ENCODE measurements around the gene PKD2. TPM values are rescaled to one million over a fixed set of nuclear protein-coding genes. Genes with fewer than 3 reads are reported as not detected.

PKD2 gene
- total RNA-seq, 1 experiment from 2014 or later = 30.4 TPM

DNA sequence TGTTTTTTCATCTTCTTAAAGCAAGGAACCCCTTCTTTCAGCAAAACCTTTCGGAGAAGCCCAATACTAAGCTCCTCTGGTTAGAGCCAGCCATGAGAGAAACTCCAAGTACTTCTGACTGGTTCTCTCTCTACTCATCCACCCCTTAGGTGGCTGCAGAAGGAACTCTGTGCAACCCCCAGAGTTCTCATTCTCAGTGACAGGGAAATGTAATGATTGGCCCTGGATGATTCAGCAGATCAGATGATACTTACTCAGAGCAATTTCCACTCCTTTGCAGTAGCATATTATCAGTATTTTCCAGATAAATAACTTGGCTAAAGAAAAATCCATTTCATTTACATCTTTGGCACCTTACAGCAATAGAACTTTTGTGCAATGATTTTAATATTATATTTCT lies 28.8 kb upstream of the PKD2 start:
- Mint-ChIP-seq H3K36me3 (ENCODE audit: insufficient read depth, unreplicated experiment) (peaks cover 70% of the 10 kb centered on the region), H3K9me3 (ENCODE audit: low read depth, unreplicated experiment) (no peaks in the 10 kb centered on the region), H3K4me1 (ENCODE audit: low read depth, unreplicated experiment) (peaks cover 3% of the 10 kb centered on the region), H3K4me3 (ENCODE audit: low read depth, unreplicated experiment) (peak overlapping the region; percentile 69), H3K27me3 (ENCODE audit: unreplicated experiment) (no peaks in the 10 kb centered on the region), H3K27ac (ENCODE audit: unreplicated experiment) (peak overlapping the region; percentile 77)
- peak; percentile 15 for DNase-seq
- intact Hi-C loops (cut with micrococcal nuclease; ENCODE audit: unreplicated experiment) = no loop called here
- BruUV-seq (replicated peaks) = no TSS peak
- TF ChIP-seq, protein P1, sequence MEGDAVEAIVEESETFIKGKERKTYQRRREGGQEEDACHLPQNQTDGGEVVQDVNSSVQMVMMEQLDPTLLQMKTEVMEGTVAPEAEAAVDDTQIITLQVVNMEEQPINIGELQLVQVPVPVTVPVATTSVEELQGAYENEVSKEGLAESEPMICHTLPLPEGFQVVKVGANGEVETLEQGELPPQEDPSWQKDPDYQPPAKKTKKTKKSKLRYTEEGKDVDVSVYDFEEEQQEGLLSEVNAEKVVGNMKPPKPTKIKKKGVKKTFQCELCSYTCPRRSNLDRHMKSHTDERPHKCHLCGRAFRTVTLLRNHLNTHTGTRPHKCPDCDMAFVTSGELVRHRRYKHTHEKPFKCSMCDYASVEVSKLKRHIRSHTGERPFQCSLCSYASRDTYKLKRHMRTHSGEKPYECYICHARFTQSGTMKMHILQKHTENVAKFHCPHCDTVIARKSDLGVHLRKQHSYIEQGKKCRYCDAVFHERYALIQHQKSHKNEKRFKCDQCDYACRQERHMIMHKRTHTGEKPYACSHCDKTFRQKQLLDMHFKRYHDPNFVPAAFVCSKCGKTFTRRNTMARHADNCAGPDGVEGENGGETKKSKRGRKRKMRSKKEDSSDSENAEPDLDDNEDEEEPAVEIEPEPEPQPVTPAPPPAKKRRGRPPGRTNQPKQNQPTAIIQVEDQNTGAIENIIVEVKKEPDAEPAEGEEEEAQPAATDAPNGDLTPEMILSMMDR (IDR thresholded peaks at IDR 0.05; ENCODE audit: unreplicated experiment) = no peak
- CTCF ChIA-PET = interaction anchor here (0.7 kb wide), 1 partner anchor 234 kb away, joined by 8 read pairs; no protein-coding TSS in a partner anchor

DNA sequence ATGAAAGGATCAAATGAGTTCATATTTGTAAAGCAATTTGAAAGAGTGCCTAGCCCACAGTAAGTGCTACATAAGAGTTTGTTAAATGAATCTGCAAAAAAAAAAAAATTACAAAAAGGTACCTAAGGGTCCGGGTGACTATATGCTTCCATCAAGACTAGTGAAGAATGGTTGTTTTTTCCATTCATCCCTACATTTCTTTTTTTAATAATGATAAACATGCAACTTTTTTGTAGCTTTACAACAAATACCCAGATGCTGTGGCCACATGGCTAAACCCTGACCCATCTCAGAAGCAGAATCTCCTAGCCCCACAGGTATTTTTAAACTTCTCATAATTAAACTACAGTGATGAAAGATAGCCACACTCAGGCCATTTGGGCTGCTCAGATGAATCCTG lies 27.6 kb upstream of the PKD2 start:
- Mint-ChIP-seq H3K9me3 (ENCODE audit: low read depth, unreplicated experiment) (no peaks in the 10 kb centered on the region), H3K4me1 (ENCODE audit: low read depth, unreplicated experiment) (peaks cover 10% of the 10 kb centered on the region), H3K36me3 (ENCODE audit: insufficient read depth, unreplicated experiment) (peaks cover 72% of the 10 kb centered on the region), H3K27me3 (ENCODE audit: unreplicated experiment) (no peaks in the 10 kb centered on the region), H3K27ac (ENCODE audit: unreplicated experiment) (no peak overlapping the region), H3K4me3 (ENCODE audit: low read depth, unreplicated experiment) (peak overlapping the region; percentile 40)
- TF ChIP-seq, protein P1 (IDR thresholded peaks at IDR 0.05; ENCODE audit: unreplicated experiment) = no peak
- intact Hi-C loops (cut with micrococcal nuclease; ENCODE audit: unreplicated experiment) = no loop called here
- no TSS peak for BruUV-seq (replicated peaks)
- CTCF ChIA-PET = no interaction called here
- DNase-seq = no peak

DNA sequence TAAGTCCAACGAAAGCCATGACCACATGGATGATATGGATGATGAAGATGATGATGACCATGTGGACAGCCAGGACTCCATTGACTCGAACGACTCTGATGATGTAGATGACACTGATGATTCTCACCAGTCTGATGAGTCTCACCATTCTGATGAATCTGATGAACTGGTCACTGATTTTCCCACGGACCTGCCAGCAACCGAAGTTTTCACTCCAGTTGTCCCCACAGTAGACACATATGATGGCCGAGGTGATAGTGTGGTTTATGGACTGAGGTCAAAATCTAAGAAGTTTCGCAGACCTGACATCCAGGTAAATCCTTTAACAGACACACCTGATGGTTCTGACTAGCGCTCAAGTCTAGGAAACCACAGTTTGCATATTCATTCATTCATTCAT lies 25.9 kb upstream of the PKD2 start:
- Mint-ChIP-seq H3K27ac (ENCODE audit: unreplicated experiment) (no peak overlapping the region), H3K4me3 (ENCODE audit: low read depth, unreplicated experiment) (no peak overlapping the region), H3K9me3 (ENCODE audit: low read depth, unreplicated experiment) (no peaks in the 10 kb centered on the region), H3K4me1 (ENCODE audit: low read depth, unreplicated experiment) (peaks cover 23% of the 10 kb centered on the region), H3K36me3 (ENCODE audit: insufficient read depth, unreplicated experiment) (peaks cover 63% of the 10 kb centered on the region), H3K27me3 (ENCODE audit: unreplicated experiment) (no peaks in the 10 kb centered on the region)
- intact Hi-C loops (cut with micrococcal nuclease; ENCODE audit: unreplicated experiment) = no loop called here
- TF ChIP-seq, protein P1 (IDR thresholded peaks at IDR 0.05; ENCODE audit: unreplicated experiment) = no peak
- no peak for DNase-seq
- no TSS peak for BruUV-seq (replicated peaks)
- CTCF ChIA-PET = interaction anchor here (0.5 to 0.8 kb wide), 2 partner anchors 121 to 217 kb away, joined by 3 to 6 read pairs; no protein-coding TSS in a partner anchor

DNA sequence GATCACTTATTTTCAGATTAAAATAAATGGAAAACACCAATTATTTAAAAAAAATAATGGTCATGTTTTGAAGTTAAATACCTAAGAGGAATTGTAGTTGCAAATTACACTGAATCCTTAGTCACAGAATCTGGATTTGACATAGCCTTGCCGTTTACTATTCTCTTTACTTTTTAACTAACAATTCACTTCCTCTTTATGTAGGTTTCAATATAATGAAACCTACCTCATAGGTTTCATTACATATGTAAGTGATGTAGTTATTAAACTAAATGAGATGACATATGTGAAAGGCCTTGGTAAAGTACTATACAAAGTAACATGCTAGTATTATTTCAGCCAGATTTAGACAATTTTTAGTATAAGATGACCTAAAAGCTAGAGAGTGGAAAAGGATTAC lies 25.4 kb upstream of the PKD2 start:
- Mint-ChIP-seq H3K9me3 (ENCODE audit: low read depth, unreplicated experiment) (no peaks in the 10 kb centered on the region), H3K4me3 (ENCODE audit: low read depth, unreplicated experiment) (no peak overlapping the region), H3K4me1 (ENCODE audit: low read depth, unreplicated experiment) (peaks cover 23% of the 10 kb centered on the region), H3K36me3 (ENCODE audit: insufficient read depth, unreplicated experiment) (peaks cover 57% of the 10 kb centered on the region), H3K27me3 (ENCODE audit: unreplicated experiment) (no peaks in the 10 kb centered on the region), H3K27ac (ENCODE audit: unreplicated experiment) (no peak overlapping the region)
- intact Hi-C loops (cut with micrococcal nuclease; ENCODE audit: unreplicated experiment) = no loop called here
- no peak for DNase-seq
- CTCF ChIA-PET = no interaction called here
- TF ChIP-seq, protein P1 (IDR thresholded peaks at IDR 0.05; ENCODE audit: unreplicated experiment) = no peak
- BruUV-seq (replicated peaks) = no TSS peak
